Coronary artery (tissue), 2 donors: ENCODE data around the gene CALML4.
"Not testable (repeated sequence)": the region's sequence is repeated elsewhere in the genome, so short reads cannot be mapped to it uniquely, and the experiment has no call there.

Source experiments
- DNase-seq: peaks from one replicate; pipeline ENCODE4 v3.0.0-alpha.2; 2017; ENCODE audit warnings: low spot score
- H3K27ac ChIP-seq, 2 donors: fragments of 200-600 bp; sonication (generic); one replicate each; pipeline ENCODE4 v1.5.1; 2016 to 2019
- H3K4me3 ChIP-seq: fragments of 200-600 bp; sonication (generic); 2 replicates; pipeline ENCODE4 v1.5.1; 2016; ENCODE audit warnings: mild to moderate bottlenecking, moderate library complexity
- TF ChIP-seq, protein P1 (sequence below): fragments of 200-600 bp; sonication (generic); IDR thresholded peaks from one replicate; pipeline ENCODE4 v1.5.1; 2019; ENCODE audit warnings: antibody characterized with exemption

The CALML4 gene

DNA sequence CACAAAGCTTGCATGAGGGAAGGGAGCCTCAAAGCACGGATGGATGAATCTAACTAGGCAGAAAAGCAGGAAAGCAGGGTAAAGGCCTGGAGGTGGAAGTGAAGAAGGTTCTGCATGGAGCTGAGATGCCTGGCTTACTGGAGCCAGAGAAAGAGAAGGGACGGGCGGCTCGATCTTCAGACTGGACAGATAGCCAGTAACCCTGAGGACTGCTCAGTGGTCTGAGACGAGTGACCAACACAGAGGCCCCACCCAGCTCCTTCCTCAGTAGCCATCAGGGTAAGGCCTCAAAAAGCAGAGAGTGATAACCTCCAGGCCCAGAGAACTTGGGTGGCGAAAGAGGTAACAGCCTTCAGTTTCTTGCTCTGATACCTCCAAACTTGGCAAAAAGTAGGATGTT is 18.0 kb upstream of the CALML4 start:
- DNase-seq, result no peak
- TF ChIP-seq, protein P1, sequence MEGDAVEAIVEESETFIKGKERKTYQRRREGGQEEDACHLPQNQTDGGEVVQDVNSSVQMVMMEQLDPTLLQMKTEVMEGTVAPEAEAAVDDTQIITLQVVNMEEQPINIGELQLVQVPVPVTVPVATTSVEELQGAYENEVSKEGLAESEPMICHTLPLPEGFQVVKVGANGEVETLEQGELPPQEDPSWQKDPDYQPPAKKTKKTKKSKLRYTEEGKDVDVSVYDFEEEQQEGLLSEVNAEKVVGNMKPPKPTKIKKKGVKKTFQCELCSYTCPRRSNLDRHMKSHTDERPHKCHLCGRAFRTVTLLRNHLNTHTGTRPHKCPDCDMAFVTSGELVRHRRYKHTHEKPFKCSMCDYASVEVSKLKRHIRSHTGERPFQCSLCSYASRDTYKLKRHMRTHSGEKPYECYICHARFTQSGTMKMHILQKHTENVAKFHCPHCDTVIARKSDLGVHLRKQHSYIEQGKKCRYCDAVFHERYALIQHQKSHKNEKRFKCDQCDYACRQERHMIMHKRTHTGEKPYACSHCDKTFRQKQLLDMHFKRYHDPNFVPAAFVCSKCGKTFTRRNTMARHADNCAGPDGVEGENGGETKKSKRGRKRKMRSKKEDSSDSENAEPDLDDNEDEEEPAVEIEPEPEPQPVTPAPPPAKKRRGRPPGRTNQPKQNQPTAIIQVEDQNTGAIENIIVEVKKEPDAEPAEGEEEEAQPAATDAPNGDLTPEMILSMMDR, result no peak
- Histone ChIP-seq H3K4me3 (no peak overlapping the region), H3K27ac (no peak overlapping the region)

- H3K27ac ChIP-seq, DNase-seq, H3K4me3 ChIP-seq: not testable (repeated sequence)
These were observed 17.3 kb upstream of the CALML4 start for GRCh38 chr15:68222432-68222743.

DNA sequence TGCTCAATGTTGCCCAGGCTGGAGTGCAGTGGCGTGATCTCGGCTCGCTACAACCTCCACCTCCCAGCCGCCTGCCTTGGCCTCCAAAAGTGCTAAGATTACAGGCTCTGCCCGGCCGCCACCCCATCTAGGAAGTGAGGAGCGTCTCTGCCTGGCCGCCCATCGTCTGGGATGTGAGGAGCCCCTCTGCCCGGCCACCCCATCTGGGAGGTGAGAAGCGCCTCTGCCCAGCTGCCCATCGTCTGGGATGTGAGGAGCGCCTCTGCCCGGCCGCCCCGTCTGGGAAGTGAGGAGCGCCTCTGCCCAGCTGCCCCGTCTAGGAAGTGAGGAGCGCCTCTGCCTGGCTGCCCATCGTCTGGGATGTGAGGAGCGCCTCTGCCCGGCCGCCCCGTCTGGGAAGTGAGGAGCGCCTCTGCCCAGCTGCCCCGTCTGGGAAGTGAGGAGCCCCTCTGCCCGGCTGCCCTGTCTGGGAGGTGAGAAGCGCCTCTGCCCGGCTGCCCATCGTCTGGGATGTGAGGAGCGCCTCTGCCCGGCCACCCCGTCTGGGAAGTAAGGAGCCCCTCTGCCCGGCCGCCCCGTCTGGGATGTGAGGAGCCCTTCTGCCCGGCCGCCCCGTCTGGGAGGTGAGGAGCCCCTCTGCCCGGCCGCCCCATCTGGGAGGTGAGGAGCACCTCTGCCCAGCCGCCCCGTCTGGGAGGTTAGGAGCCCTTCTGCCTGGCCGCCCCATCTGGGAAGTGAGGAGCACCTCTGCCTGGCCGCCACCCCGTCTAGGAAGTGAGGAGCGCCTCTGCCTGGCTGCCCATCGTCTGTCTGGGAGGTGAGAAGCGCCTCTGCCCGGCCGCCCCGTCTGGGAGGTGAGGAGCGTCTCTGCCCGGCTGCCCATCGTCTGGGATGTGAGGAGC is 16.6 kb upstream of the CALML4 start:
- DNase-seq, result peak; percentile 49
- not testable (repeated sequence) for H3K27ac ChIP-seq

GRCh38 chr15:68220967-68221366 is 15.8 kb upstream of the CALML4 start:
- no peak overlapping the region for H3K27ac ChIP-seq
- DNase-seq, result no peak
- H3K4me3 ChIP-seq, result no peak overlapping the region
- TF ChIP-seq, protein P1, result no peak

More for the DNA sequence above, 16.6 kb upstream of the CALML4 start:
- H3K4me3 ChIP-seq, result not testable (repeated sequence)

DNA sequence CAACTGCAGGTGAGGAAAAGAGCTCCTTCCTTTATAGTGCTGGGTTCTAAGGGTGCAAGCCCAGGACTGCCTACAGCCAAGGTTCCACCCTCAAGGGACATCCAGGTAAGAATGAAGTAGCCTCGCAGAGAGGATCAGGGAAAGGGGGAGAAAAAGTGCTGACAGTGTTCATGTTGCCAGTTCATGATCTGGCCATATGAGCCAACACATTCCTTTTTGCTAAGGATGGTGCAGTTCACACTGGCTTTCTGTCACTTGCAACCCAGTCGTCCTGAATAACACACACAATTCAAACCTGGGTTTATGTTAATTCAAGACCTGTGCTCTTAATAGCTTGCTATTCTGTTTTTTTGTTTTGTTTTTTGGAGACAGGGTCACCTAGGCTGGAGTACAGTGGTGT is 15.4 kb upstream of the CALML4 start:
- Histone ChIP-seq H3K27ac (no peak overlapping the region), H3K4me3 (no peak overlapping the region)
- TF ChIP-seq, protein P1, result no peak
- DNase-seq, result peak; percentile 28

GRCh38 chr15:68218847-68219798 is 14.0 kb upstream of the CALML4 start:
- Histone ChIP-seq H3K27ac (no peak overlapping the region), H3K4me3 (no peak overlapping the region)
- TF ChIP-seq, protein P1, result no peak
- DNase-seq, result no peak

DNA sequence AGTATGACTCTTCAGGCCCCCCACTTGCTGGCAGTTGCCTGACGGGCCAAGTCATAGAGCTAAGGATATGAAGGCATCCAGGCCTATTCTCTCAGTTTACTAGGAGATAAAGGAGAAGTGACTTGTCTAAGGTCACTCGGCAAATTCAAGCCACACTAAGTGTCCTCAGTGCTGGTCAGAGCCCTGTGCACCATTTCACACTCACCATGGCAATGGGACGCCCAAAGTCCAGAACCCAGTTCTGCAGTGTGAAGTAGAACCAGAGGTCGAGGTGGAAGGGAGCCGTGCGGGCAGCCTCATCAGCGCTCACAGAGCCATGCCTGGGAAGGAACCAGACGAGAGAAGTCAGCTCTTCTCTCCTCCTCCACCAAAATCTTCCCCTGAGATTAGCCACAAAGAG is 13.2 kb upstream of the CALML4 start:
- Histone ChIP-seq H3K27ac (no peak overlapping the region), H3K4me3 (no peak overlapping the region)
- peak; percentile 62 for DNase-seq
- TF ChIP-seq, protein P1, result no peak
